B cell (primary cell): ENCODE measurements around the gene NUP214.

Experiments used
- EZH2 ChIP-seq: IDR thresholded peaks from 2 replicates; pipeline ENCODE4 v1.6.1; 2012; ENCODE audit warnings: borderline replicate concordance, low read depth, mild to moderate bottlenecking, moderate library complexity, low read length; ENCODE audit not compliant: insufficient read depth, poor library complexity, severe bottlenecking
- TF ChIP-seq, protein P1 (sequence below): fragments of 200-600 bp; IDR thresholded peaks from one replicate; pipeline ENCODE4 v1.8.0; 2022; ENCODE audit warnings: antibody characterized with exemption, mild to moderate bottlenecking

DNA sequence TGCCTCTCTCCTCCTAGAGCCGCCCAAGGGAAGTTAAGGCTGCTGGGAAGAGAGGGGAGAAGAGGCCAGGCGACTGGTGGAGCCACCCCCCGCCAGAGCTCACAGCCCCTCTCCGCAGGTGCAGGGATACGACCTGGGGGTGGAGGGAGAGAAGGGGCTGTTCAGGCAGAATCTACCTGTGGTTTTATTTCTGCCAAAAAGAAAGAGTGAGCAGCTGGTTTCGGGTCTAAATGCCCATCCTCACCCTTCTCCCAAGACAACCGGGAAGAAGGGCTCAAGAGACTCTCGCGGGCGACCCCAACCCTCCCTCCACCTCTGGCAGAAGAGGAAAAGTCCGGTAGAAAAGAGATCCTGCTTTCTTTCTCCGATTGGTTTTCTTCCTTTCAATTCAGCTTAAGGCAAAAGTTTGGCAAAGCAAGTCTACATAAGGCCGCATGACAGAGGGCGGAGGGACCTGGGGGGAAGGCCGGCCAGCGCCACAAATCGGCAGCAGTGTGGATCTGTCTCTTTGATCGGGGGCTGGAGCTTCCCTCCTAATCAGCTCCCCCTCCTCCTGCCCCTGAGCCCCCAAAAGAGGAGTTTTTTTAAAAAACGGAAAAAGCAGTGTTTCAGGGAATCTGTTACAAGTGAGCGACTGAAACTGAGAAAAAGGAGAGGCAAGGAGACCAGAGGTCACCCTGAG, 134.7 kb downstream of the NUP214 start:
- TF ChIP-seq, protein P1, sequence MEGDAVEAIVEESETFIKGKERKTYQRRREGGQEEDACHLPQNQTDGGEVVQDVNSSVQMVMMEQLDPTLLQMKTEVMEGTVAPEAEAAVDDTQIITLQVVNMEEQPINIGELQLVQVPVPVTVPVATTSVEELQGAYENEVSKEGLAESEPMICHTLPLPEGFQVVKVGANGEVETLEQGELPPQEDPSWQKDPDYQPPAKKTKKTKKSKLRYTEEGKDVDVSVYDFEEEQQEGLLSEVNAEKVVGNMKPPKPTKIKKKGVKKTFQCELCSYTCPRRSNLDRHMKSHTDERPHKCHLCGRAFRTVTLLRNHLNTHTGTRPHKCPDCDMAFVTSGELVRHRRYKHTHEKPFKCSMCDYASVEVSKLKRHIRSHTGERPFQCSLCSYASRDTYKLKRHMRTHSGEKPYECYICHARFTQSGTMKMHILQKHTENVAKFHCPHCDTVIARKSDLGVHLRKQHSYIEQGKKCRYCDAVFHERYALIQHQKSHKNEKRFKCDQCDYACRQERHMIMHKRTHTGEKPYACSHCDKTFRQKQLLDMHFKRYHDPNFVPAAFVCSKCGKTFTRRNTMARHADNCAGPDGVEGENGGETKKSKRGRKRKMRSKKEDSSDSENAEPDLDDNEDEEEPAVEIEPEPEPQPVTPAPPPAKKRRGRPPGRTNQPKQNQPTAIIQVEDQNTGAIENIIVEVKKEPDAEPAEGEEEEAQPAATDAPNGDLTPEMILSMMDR = no peak
- TF ChIP-seq EZH2 = no peak
